Neural crest cell (in vitro differentiated cells): ENCODE measurements around the gene SLC25A26. TPM values are rescaled to one million over a fixed set of nuclear protein-coding genes. Genes with fewer than 3 reads are reported as not detected.
A peak's percentile ranks its signal among the peaks of the same experiment; 100 is the strongest.

Experiments used
- DNase-seq: peaks from one replicate; pipeline ENCODE4 v3.0.0; 2021; ENCODE audit warnings: low read depth, mixed read lengths, low spot score
- H3K27ac Mint-ChIP-seq: one replicate; pipeline ENCODE4 v1.8.0; 2021; ENCODE audit warnings: mild to moderate bottlenecking, mixed read lengths; ENCODE audit not compliant: unreplicated experiment
- H3K27me3 Mint-ChIP-seq: 2 replicates; pipeline ENCODE4 v1.8.0; 2021; ENCODE audit warnings: low read depth, mild to moderate bottlenecking, mixed read lengths
- H3K36me3 Mint-ChIP-seq: 2 replicates; pipeline ENCODE4 v1.8.0; 2021; ENCODE audit warnings: low read depth, mild to moderate bottlenecking, mixed read lengths
- H3K4me1 Mint-ChIP-seq: 2 replicates; pipeline ENCODE4 v1.8.0; 2021; ENCODE audit warnings: mixed read lengths
- H3K4me3 Mint-ChIP-seq: one replicate; pipeline ENCODE4 v1.8.0; 2021; ENCODE audit warnings: mild to moderate bottlenecking, mixed read lengths
- H3K9me3 Mint-ChIP-seq: 2 replicates; pipeline ENCODE4 v1.8.0; 2021; ENCODE audit warnings: mixed read lengths
- total RNA-seq: library from RNA; stranded (reverse); gene quantifications from 2 replicates; pipeline ENCODE4 v1.2.1, GENCODE V29; 2021
- TF ChIP-seq, protein P1 (sequence below): fragments of 200-600 bp; sonication (generic); conservative IDR thresholded peaks from 2 replicates; pipeline ENCODE4 v1.5.0; 2021; ENCODE audit warnings: antibody characterized with exemption, mild to moderate bottlenecking

The SLC25A26 gene
- total RNA-seq, 1 donor from 2014 or later = 10.1 TPM

DNA sequence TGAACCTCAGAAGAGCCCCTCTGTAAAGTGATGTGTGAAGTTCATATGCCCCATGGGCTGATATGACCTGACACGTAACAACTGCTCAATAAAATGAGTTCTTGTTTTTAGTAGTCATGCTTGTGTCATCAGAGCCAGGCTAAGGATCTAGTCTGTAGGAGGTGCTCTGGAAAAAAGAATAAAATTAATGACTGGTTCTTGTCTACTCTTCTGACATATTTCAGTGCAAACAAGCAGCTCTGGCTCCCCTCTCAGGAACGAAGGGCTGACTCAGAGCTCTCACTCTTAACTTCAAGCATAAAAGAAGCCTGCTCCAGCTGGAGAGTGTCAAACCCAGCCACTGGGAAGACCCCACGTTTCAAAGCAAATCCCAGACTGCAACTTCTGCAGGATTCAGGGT, 203.0 kb downstream of the SLC25A26 start:
- no peaks in the 10 kb centered on the region for H3K27me3 Mint-ChIP-seq
- H3K36me3 Mint-ChIP-seq = peaks cover 72% of the 10 kb centered on the region
- no peak for DNase-seq
- TF ChIP-seq, protein P1, sequence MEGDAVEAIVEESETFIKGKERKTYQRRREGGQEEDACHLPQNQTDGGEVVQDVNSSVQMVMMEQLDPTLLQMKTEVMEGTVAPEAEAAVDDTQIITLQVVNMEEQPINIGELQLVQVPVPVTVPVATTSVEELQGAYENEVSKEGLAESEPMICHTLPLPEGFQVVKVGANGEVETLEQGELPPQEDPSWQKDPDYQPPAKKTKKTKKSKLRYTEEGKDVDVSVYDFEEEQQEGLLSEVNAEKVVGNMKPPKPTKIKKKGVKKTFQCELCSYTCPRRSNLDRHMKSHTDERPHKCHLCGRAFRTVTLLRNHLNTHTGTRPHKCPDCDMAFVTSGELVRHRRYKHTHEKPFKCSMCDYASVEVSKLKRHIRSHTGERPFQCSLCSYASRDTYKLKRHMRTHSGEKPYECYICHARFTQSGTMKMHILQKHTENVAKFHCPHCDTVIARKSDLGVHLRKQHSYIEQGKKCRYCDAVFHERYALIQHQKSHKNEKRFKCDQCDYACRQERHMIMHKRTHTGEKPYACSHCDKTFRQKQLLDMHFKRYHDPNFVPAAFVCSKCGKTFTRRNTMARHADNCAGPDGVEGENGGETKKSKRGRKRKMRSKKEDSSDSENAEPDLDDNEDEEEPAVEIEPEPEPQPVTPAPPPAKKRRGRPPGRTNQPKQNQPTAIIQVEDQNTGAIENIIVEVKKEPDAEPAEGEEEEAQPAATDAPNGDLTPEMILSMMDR = no peak
- no peak overlapping the region for H3K4me3 Mint-ChIP-seq
- peaks cover 20% of the 10 kb centered on the region for H3K9me3 Mint-ChIP-seq
- no peak overlapping the region for H3K27ac Mint-ChIP-seq
- peaks cover 64% of the 10 kb centered on the region for H3K4me1 Mint-ChIP-seq

- Mint-ChIP-seq H3K9me3 (peaks cover 17% of the 10 kb centered on the region), H3K27me3 (no peaks in the 10 kb centered on the region), H3K4me1 (peaks cover 64% of the 10 kb centered on the region), H3K36me3 (peaks cover 64% of the 10 kb centered on the region), H3K27ac (no peak overlapping the region), H3K4me3 (no peak overlapping the region)
- TF ChIP-seq, protein P1 = no peak
- DNase-seq = no peak
Measured at GRCh38 chr3:66425032-66425431, 204.2 kb downstream of the SLC25A26 start.

DNA sequence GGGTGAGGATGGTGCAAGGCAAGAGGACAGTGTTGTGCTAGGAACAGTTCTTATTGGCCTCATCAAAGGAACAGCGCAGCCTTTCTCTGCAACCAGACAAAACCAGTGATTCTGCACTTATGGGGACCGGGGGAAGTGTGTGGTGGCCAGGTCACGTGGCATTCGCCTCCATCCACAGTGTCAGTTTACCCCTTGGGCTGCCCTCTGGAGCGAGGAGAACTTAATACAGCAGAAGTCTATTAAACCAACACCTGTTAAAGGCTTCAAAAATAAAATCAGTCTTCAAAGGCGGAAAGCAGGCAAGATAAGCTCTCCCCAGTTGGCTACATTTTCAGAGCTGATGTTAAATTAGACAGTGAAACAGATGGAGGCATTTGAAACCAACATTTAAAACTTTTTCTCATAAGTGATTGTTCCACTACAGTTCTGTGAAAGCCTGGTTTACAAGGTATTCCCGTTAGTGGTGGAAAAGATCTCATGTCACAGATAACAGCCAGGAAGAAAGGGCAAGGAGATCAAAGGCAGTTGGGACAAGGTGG, 204.8 kb downstream of the SLC25A26 start:
- no peaks in the 10 kb centered on the region for H3K27me3 Mint-ChIP-seq
- no peak for DNase-seq
- H3K36me3 Mint-ChIP-seq = peaks cover 60% of the 10 kb centered on the region
- H3K4me3 Mint-ChIP-seq = peak overlapping the region; percentile 1
- H3K4me1 Mint-ChIP-seq = peaks cover 64% of the 10 kb centered on the region
- TF ChIP-seq, protein P1 = no peak
- peak overlapping the region; percentile 54 for H3K27ac Mint-ChIP-seq
- peaks cover 13% of the 10 kb centered on the region for H3K9me3 Mint-ChIP-seq

DNA sequence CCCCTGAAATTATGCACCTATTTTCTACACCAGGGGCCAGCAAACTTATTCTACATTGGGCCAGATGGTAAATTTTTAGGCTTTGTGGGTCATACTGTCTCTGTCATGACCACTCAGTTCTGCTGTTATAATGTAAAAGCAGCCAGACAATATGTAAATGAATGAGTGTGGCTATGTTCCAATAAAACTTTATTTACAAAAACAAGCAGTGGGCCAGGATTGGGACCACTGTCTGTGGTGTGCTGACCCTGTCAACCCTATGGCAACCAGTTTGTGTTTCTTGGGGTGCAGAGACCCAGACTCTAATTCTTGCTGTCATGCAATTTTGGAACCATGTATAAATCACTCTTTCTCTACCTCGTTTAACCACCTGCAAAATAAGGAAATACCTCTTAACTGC, 205.3 kb downstream of the SLC25A26 start:
- H3K27ac Mint-ChIP-seq = no peak overlapping the region
- DNase-seq = no peak
- H3K27me3 Mint-ChIP-seq = no peaks in the 10 kb centered on the region
- TF ChIP-seq, protein P1 = no peak
- peak overlapping the region; percentile 1 for H3K4me3 Mint-ChIP-seq
- peaks cover 11% of the 10 kb centered on the region for H3K9me3 Mint-ChIP-seq
- H3K4me1 Mint-ChIP-seq = peaks cover 67% of the 10 kb centered on the region
- peaks cover 55% of the 10 kb centered on the region for H3K36me3 Mint-ChIP-seq

GRCh38 chr3:66427352-66427751, 206.6 kb downstream of the SLC25A26 start:
- TF ChIP-seq, protein P1 = no peak
- Mint-ChIP-seq H3K9me3 (peaks cover 8% of the 10 kb centered on the region), H3K27me3 (no peaks in the 10 kb centered on the region), H3K36me3 (peaks cover 47% of the 10 kb centered on the region), H3K4me3 (no peak overlapping the region), H3K4me1 (peaks cover 75% of the 10 kb centered on the region), H3K27ac (no peak overlapping the region)
- no peak for DNase-seq
